ENCODE data around the gene GXYLT2. TPM values are rescaled to one million over a fixed set of nuclear protein-coding genes. Genes with fewer than 3 reads are reported as not detected.
A peak's percentile ranks its signal among the peaks of the same experiment; 100 is the strongest.

Gene GXYLT2
- total and polyA plus RNA-seq, 2 donors (not counting 1 experiment from before 2014, with no cell fraction given), result not detected

GRCh38 chr3:72887343-72887704, 522 bp upstream of the GXYLT2 start:
- no peak overlapping the region for H3K9ac ChIP-seq (ENCODE audit: low read length)
- Mint-ChIP-seq H3K4me3 (peak overlapping the region; percentile 68), H3K27ac (no peak overlapping the region), H3K4me1 (peaks cover 8% of the 10 kb centered on the region), H3K27me3 (peaks cover 70% of the 10 kb centered on the region), H3K9me3 (ENCODE audit: insufficient read depth) (peaks cover 4% of the 10 kb centered on the region)
- TF ChIP-seq EZH2 (IDR thresholded peaks at IDR 0.05; ENCODE audit: borderline replicate concordance, insufficient read depth, low read depth, low read length, poor library complexity, severe bottlenecking), result no peak
- TF ChIP-seq, protein P1, sequence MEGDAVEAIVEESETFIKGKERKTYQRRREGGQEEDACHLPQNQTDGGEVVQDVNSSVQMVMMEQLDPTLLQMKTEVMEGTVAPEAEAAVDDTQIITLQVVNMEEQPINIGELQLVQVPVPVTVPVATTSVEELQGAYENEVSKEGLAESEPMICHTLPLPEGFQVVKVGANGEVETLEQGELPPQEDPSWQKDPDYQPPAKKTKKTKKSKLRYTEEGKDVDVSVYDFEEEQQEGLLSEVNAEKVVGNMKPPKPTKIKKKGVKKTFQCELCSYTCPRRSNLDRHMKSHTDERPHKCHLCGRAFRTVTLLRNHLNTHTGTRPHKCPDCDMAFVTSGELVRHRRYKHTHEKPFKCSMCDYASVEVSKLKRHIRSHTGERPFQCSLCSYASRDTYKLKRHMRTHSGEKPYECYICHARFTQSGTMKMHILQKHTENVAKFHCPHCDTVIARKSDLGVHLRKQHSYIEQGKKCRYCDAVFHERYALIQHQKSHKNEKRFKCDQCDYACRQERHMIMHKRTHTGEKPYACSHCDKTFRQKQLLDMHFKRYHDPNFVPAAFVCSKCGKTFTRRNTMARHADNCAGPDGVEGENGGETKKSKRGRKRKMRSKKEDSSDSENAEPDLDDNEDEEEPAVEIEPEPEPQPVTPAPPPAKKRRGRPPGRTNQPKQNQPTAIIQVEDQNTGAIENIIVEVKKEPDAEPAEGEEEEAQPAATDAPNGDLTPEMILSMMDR (IDR thresholded peaks at IDR 0.05), result no peak
- H4K20me1 ChIP-seq (ENCODE audit: control insufficient read depth, insufficient read depth, low read length, poor library complexity, severe bottlenecking), result no peaks in the 10 kb centered on the region
- intact Hi-C loops (cut with micrococcal nuclease), result no loop called here
- H3K9me3 ChIP-seq (ENCODE audit: control extremely low read depth in 1 of 3, control insufficient read depth in 2 of 3, insufficient read depth in 1 of 3, low read length in 2 of 3), result no peaks in the 10 kb centered on the region
- peaks cover 9 to 10% of the 10 kb centered on the region in 2 donors for H3K4me1 ChIP-seq (ENCODE audit: control insufficient read depth in 2 of 2, insufficient read depth in 2 of 2, low read length in 2 of 2)
- CTCF ChIA-PET, result no interaction called here
- peak overlapping the region in 1 of 5 experiments; percentile 35 for H3K4me3 ChIP-seq (ENCODE audit: control extremely low read depth in 1 of 5, extremely low read depth in 1 of 5, insufficient read depth in 1 of 5, low read depth in 2 of 5, low read length in 4 of 5)
- H3K4me2 ChIP-seq (replicated peaks; ENCODE audit: low read depth, low read length, poor library complexity, severe bottlenecking), result peak overlapping the region; percentile 68
- H3K79me2 ChIP-seq (ENCODE audit: control insufficient read depth, insufficient read depth, low read length), result no peaks in the 10 kb centered on the region
- DNase-seq, result no peak
- H3K27ac ChIP-seq (ENCODE audit: low read length in 2 of 2), result no peak overlapping the region
- H3K27me3 ChIP-seq (replicated peaks in 1 of 4; ENCODE audit: control extremely low read depth in 1 of 4, control insufficient read depth in 3 of 4, insufficient read depth in 4 of 4, low read length in 3 of 4), result peaks cover 0 to 51% (median 35%) of the 10 kb centered on the region in 4 experiments
- POLR2A ChIA-PET, result interaction anchor here (0.7 kb wide), 1 partner anchor 512 kb away, joined by 6 read pairs; no protein-coding TSS in a partner anchor
- peak overlapping the region; percentile 47 for H2AFZ ChIP-seq (ENCODE audit: insufficient read depth, low read depth, low read length, poor library complexity, severe bottlenecking)
- 11% methylated on average over 3 of the region's 7 CpGs for WGBS (ENCODE audit: insufficient coverage)
- ATAC-seq (ENCODE audit: low read depth), result no peak
- H3K36me3 ChIP-seq (replicated peaks in 1 of 2; ENCODE audit: control extremely low read depth in 1 of 2, control insufficient read depth in 1 of 2, extremely low read depth in 1 of 2, insufficient read depth in 2 of 2, low read length in 1 of 2), result no peaks in the 10 kb centered on the region

DNA sequence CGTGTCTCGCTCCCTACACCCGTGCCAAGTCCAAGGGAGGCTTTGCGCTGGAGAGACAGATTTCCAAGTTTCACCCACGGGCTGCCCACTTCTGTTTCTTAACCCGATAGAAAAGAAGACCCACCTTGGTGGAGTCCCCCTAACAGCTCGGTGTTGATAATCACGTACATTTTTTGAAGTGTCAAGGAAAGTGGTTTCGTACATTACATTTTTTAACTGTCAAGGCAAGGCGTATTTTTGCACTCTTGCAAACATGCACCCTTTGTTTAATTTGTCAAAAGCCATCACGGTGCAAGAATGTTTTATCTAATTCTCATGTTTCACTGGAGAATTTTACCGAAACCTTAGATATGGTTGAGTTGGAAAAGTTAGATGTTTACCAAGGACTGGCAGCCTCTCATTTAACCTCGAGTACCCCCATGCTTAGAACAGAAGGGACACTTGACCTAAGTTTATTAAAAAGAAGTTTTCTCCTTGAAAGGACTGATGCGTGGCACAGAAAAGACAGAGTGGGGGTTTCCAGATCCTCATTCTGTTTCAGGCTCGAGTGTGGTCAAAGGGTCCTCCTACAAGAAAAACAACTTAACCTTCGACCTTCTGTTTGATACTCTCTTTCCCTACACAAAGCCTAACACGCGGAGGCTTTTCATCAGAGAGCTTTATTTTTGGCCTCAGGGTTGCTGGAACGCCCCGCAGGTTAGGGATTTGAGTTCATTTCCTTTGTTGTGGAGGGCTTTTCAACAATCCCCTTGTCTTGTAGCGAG, 882 bp downstream of the GXYLT2 start:
- H3K4me3 Mint-ChIP-seq, result peak overlapping the region; percentile 63
- no peak for ATAC-seq (ENCODE audit: low read depth)
- H3K27me3 ChIP-seq (replicated peaks in 1 of 4; ENCODE audit: control extremely low read depth in 1 of 4, control insufficient read depth in 3 of 4, insufficient read depth in 4 of 4, low read length in 3 of 4), result peaks cover 0 to 51% (median 33%) of the 10 kb centered on the region in 4 experiments

More for the DNA sequence above, 882 bp downstream of the GXYLT2 start:
- Histone ChIP-seq H3K27ac (ENCODE audit: low read length in 2 of 2) (no peak overlapping the region), H2AFZ (ENCODE audit: insufficient read depth, low read depth, low read length, poor library complexity, severe bottlenecking) (no peak overlapping the region), H3K4me1 (ENCODE audit: control insufficient read depth in 2 of 2, insufficient read depth in 2 of 2, low read length in 2 of 2) (peaks cover 9 to 10% of the 10 kb centered on the region in 2 donors), H3K36me3 (replicated peaks in 1 of 2; ENCODE audit: control extremely low read depth in 1 of 2, control insufficient read depth in 1 of 2, extremely low read depth in 1 of 2, insufficient read depth in 2 of 2, low read length in 1 of 2) (no peaks in the 10 kb centered on the region), H3K4me3 (ENCODE audit: control extremely low read depth in 1 of 5, extremely low read depth in 1 of 5, insufficient read depth in 1 of 5, low read depth in 2 of 5, low read length in 4 of 5) (peak overlapping the region in 1 of 5 experiments; percentile 1), H3K4me2 (replicated peaks; ENCODE audit: low read depth, low read length, poor library complexity, severe bottlenecking) (peak overlapping the region; percentile 68), H3K79me2 (ENCODE audit: control insufficient read depth, insufficient read depth, low read length) (no peaks in the 10 kb centered on the region), H3K9ac (ENCODE audit: low read length) (no peak overlapping the region), H4K20me1 (ENCODE audit: control insufficient read depth, insufficient read depth, low read length, poor library complexity, severe bottlenecking) (no peaks in the 10 kb centered on the region), H3K9me3 (ENCODE audit: control extremely low read depth in 1 of 3, control insufficient read depth in 2 of 3, insufficient read depth in 1 of 3, low read length in 2 of 3) (no peaks in the 10 kb centered on the region)
- ChIA-PET CTCF (interaction anchor here (0.9 kb wide), 1 partner anchor 8 kb away, joined by 3 read pairs; no protein-coding TSS in a partner anchor), POLR2A (no interaction called here)
- H3K4me1 Mint-ChIP-seq, result peaks cover 8% of the 10 kb centered on the region
- H3K9me3 Mint-ChIP-seq (ENCODE audit: insufficient read depth), result no peaks in the 10 kb centered on the region
- no peak for TF ChIP-seq EZH2 (IDR thresholded peaks at IDR 0.05; ENCODE audit: borderline replicate concordance, insufficient read depth, low read depth, low read length, poor library complexity, severe bottlenecking)
- TF ChIP-seq, protein P1 (IDR thresholded peaks at IDR 0.05), result no peak
- WGBS (ENCODE audit: insufficient coverage), result 17% methylated on average over 10 of the region's 21 CpGs
- intact Hi-C loops (cut with micrococcal nuclease), result no loop called here
- H3K27me3 Mint-ChIP-seq, result peaks cover 73% of the 10 kb centered on the region
- DNase-seq, result peak; percentile 16
- H3K27ac Mint-ChIP-seq, result no peak overlapping the region

Measured in B cell (primary cell).